Lung (tissue), 12 donors: ENCODE measurements around the gene MX1. TPM values are rescaled to one million over a fixed set of nuclear protein-coding genes. Genes with fewer than 3 reads are reported as not detected.

Experiments
- ATAC-seq: fragments of 200-7000 bp; cut with Tn5 transposase; one replicate; pipeline ENCODE4 v1.9.1; 2020; ENCODE audit warnings: moderate number of reproducible peaks; ENCODE audit not compliant: insufficient read depth, low FRiP score
- DNase-seq, 3 donors: peaks; one replicate each; pipeline ENCODE4 v3.0.0-alpha.2; 2013 to 2017
- H3K27ac ChIP-seq, 2 donors: one replicate each; pipeline ENCODE4 v1.5.1; 2013; ENCODE audit warnings: mild to moderate bottlenecking in 2 of 2, moderate library complexity in 2 of 2, control low read depth in 1 of 2, inconsistent platforms in 1 of 2, low read depth in 1 of 2, low read length in 1 of 2
- H3K27me3 ChIP-seq, 3 donors: one replicate each; pipeline ENCODE4 v1.5.1; 2013; ENCODE audit warnings: low read length in 2 of 3; ENCODE audit not compliant: control insufficient read depth in 3 of 3, insufficient read depth in 3 of 3
- H3K36me3 ChIP-seq, 4 donors: one replicate each; pipeline ENCODE4 v1.5.1; 2013; ENCODE audit warnings: low read length in 4 of 4, mild to moderate bottlenecking in 1 of 4, moderate library complexity in 1 of 4; ENCODE audit not compliant: control insufficient read depth in 4 of 4, insufficient read depth in 4 of 4
- H3K4me1 ChIP-seq, 5 donors: one replicate each; pipeline ENCODE4 v1.5.1; 2013; ENCODE audit warnings: low read length in 5 of 5, mild to moderate bottlenecking in 2 of 5, moderate library complexity in 1 of 5; ENCODE audit not compliant: control insufficient read depth in 5 of 5, insufficient read depth in 5 of 5
- H3K4me3 ChIP-seq: one replicate; pipeline ENCODE4 v1.5.1; 2013; ENCODE audit warnings: mild to moderate bottlenecking, control low read depth, moderate library complexity
- H3K9ac ChIP-seq, 2 donors: one replicate each; pipeline ENCODE4 v1.5.1; 2013; ENCODE audit warnings: low read length in 2 of 2, control low read depth in 1 of 2; ENCODE audit not compliant: insufficient read depth in 1 of 2
- H3K9me3 ChIP-seq, 4 donors: one replicate each; pipeline ENCODE4 v1.5.1; 2013; ENCODE audit warnings: low read length in 3 of 4, mild to moderate bottlenecking in 1 of 4, moderate library complexity in 1 of 4; ENCODE audit not compliant: control insufficient read depth in 4 of 4, insufficient read depth in 3 of 4
- WGBS, 2 donors: extraction: QIAGEN DNeasy Blood & Tissue Kit; methylation state at CpG; one replicate each; pipeline ENCODE4 v1.1.7; 2013; 5-methylcytosine and 5-hydroxymethylcytosine counted together
- polyA plus RNA-seq, 2 donors: library from polyadenylated mRNA; stranded (reverse); fragments of 200-250 nt; gene quantifications; one replicate each; pipeline ENCODE4 v1.2.1, GENCODE V29; 2013
- total RNA-seq, 2 donors: library from RNA; depleted of rRNA in 1 of 2; stranded (reverse); fragments of >200 nt in 1 of 2; gene quantifications; one replicate each; pipeline ENCODE4 v1.2.1, GENCODE V29; 2014 to 2021
- TF ChIP-seq, protein P1 (sequence below): IDR thresholded peaks from 2 replicates; pipeline ENCODE4 v1.5.1; 2012; ENCODE audit warnings: mild to moderate bottlenecking; ENCODE audit errors: control extremely low read depth, extremely low read depth
- donor health status: control.
- donor health status: control.
- donor health status: Bipolar disorder and iron deficiency.
- donor health status: healthy.
- donor health status: DM: yes; HTN: yes; CAD: no.

The MX1 gene
- total and polyA plus RNA-seq, 4 donors, result 18.9 to 43.5 (median 31.3) TPM

- peaks cover 0 to 11% (median 2%) of the 10 kb centered on the region in 5 donors for H3K4me1 ChIP-seq
- TF ChIP-seq, protein P1, sequence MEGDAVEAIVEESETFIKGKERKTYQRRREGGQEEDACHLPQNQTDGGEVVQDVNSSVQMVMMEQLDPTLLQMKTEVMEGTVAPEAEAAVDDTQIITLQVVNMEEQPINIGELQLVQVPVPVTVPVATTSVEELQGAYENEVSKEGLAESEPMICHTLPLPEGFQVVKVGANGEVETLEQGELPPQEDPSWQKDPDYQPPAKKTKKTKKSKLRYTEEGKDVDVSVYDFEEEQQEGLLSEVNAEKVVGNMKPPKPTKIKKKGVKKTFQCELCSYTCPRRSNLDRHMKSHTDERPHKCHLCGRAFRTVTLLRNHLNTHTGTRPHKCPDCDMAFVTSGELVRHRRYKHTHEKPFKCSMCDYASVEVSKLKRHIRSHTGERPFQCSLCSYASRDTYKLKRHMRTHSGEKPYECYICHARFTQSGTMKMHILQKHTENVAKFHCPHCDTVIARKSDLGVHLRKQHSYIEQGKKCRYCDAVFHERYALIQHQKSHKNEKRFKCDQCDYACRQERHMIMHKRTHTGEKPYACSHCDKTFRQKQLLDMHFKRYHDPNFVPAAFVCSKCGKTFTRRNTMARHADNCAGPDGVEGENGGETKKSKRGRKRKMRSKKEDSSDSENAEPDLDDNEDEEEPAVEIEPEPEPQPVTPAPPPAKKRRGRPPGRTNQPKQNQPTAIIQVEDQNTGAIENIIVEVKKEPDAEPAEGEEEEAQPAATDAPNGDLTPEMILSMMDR, result no peak
- no peaks in the 10 kb centered on the region for H3K9me3 ChIP-seq
- no peak overlapping the region for H3K4me3 ChIP-seq
- H3K9ac ChIP-seq, result no peak overlapping the region
- no peaks in the 10 kb centered on the region for H3K36me3 ChIP-seq
- no peaks in the 10 kb centered on the region for H3K27me3 ChIP-seq
- DNase-seq, result no peak
- no peak for ATAC-seq
- 74 to 85% methylated on average over 15 of the region's 15 CpGs for WGBS, 2 donors
- no peak overlapping the region for H3K27ac ChIP-seq
These were observed 49.8 kb downstream of the MX1 start for GRCh38 chr21:41475714-41476420.

GRCh38 chr21:41477641-41478318 lies 51.7 kb downstream of the MX1 start:
- TF ChIP-seq, protein P1, result no peak
- no peaks in the 10 kb centered on the region for H3K36me3 ChIP-seq
- H3K27me3 ChIP-seq, result no peaks in the 10 kb centered on the region
- no peak for ATAC-seq
- peak overlapping the region in 1 of 2 donors; percentile 62 for H3K27ac ChIP-seq
- peaks cover 0 to 11% (median 4%) of the 10 kb centered on the region in 5 donors for H3K4me1 ChIP-seq
- DNase-seq, result peak; percentile 41 to 60 (median 57)
- H3K4me3 ChIP-seq, result no peak overlapping the region
- no peak overlapping the region for H3K9ac ChIP-seq
- 34 to 35% methylated on average over 15 of the region's 15 CpGs for WGBS, 2 donors
- H3K9me3 ChIP-seq, result no peaks in the 10 kb centered on the region

DNA sequence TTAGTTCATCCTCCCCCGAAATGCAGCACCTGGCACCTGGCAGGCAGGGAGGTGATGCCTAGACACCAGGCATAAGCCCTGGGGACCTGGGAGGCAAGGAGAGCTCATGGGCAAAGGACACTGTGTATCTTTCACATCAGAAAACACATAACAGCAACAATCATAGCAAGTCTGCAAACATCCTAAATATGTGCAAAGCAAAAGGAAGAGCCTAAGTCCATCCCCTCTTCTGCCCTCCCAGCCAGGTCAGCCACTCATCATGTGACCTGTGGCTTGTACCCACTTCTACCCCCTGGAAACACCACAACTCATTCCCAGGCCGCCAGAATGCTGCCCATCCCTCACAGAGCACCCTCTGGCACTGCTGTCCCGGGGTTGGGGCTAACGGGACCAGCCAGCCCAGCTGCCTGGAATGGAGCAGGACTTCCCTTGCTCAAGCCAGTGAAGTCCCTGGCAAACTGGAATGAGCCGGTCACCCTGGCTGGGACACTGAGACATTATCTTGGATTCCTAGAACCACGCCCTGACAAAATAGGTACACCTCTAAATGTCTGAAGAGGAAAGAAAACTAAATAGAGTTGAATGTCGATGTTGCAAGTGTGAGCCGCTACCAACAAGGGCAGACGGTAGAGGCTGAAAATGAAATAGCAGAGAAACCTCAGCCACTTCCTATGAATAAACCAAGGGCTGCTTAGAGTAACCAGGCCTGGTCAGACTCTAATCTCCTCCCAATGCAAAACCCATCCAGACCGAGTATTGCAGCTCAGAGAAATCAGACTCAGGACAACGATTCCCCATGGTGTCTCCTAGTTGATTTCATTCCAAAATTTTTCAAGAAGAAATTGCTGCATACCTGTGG lies 52.5 kb downstream of the MX1 start:
- Histone ChIP-seq H3K9me3 (no peaks in the 10 kb centered on the region), H3K27me3 (no peaks in the 10 kb centered on the region), H3K4me1 (peaks cover 0 to 11% (median 4%) of the 10 kb centered on the region in 5 donors), H3K4me3 (no peak overlapping the region), H3K9ac (no peak overlapping the region), H3K36me3 (no peaks in the 10 kb centered on the region), H3K27ac (peak overlapping the region in 1 of 2 donors; percentile 62)
- WGBS, 2 donors, result 55 to 66% methylated on average over 11 of the region's 11 CpGs
- DNase-seq, result peak in 1 of 3 donors; percentile 9
- TF ChIP-seq, protein P1, result no peak
- peak; percentile 68 for ATAC-seq
